ENCODE results near the gene PDE4B. TPM values are rescaled to one million over a fixed set of nuclear protein-coding genes. Genes with fewer than 3 reads are reported as not detected.
A peak's percentile ranks its signal among the peaks of the same experiment; 100 is the strongest.

Gene PDE4B
- total RNA-seq, 2 experiments from 2014 or later: 2.4 to 3.1 TPM

- no TSS peak for BruUV-seq (replicated peaks)
- no peak for TF ChIP-seq EZH2phosphoT487 (IDR thresholded peaks at IDR 0.05; ENCODE audit: borderline replicate concordance, low read depth, low read length)
- TF ChIP-seq CTCF (conservative IDR thresholded peaks at IDR 0.05; ENCODE audit: low read length): peak; percentile 62
- peak overlapping the region; percentile 59 for H3K27ac ChIP-seq (ENCODE audit: low read depth, low read length, poor library complexity, severe bottlenecking)
- intact Hi-C loops (cut with micrococcal nuclease; ENCODE audit: unreplicated experiment): loop anchor here (1.0 to 2.0 kb wide), 3 partner anchors 50 to 163 kb away; no protein-coding TSS in a partner anchor
- H3K9me2 ChIP-seq (ENCODE audit: insufficient read depth, low read length): no peaks in the 10 kb centered on the region
- H4K20me1 ChIP-seq (ENCODE audit: insufficient read depth, low read length): no peaks in the 10 kb centered on the region
- no peaks in the 10 kb centered on the region for H3K79me2 ChIP-seq (ENCODE audit: insufficient read depth, low read depth, low read length)
- peak overlapping the region; percentile 32 for H3K4me3 ChIP-seq (ENCODE audit: low read depth, low read length, poor library complexity, severe bottlenecking)
- H3K4me2 ChIP-seq (ENCODE audit: low read length): peak overlapping the region; percentile 73
- ChIA-PET POLR2A (interaction anchor here (0.7 to 2.9 kb wide), 16 partner anchors 8 to 771 kb away, joined by 3 to 11 read pairs (median 3); no protein-coding TSS in a partner anchor), CTCF (ENCODE audit: unreplicated experiment) (interaction anchor here (0.8 to 1.0 kb wide), 2 partner anchors 55 to 163 kb away, joined by 3 read pairs; no protein-coding TSS in a partner anchor)
- peak; percentile 85 for DNase-seq (ENCODE audit: low spot score)
- H3K4me1 ChIP-seq (ENCODE audit: insufficient read depth, low read length, poor library complexity, severe bottlenecking): peaks cover 73% of the 10 kb centered on the region
- H3K9me3 ChIP-seq (ENCODE audit: low read length): no peaks in the 10 kb centered on the region
- no peaks in the 10 kb centered on the region for H3K36me3 ChIP-seq (ENCODE audit: insufficient read depth, low read length)
- H2AFZ ChIP-seq (ENCODE audit: low read length): peak overlapping the region; percentile 57
These were observed 489.7 kb downstream of the PDE4B start for GRCh38 chr1:66282343-66282852.

- H3K4me1 ChIP-seq (ENCODE audit: insufficient read depth, low read length, poor library complexity, severe bottlenecking): peaks cover 67% of the 10 kb centered on the region
- peak overlapping the region; percentile 57 for H2AFZ ChIP-seq (ENCODE audit: low read length)
- H3K4me3 ChIP-seq (ENCODE audit: low read depth, low read length, poor library complexity, severe bottlenecking): peak overlapping the region; percentile 32
- peak overlapping the region; percentile 59 for H3K27ac ChIP-seq (ENCODE audit: low read depth, low read length, poor library complexity, severe bottlenecking)
- no peaks in the 10 kb centered on the region for H3K9me3 ChIP-seq (ENCODE audit: low read length)
- intact Hi-C loops (cut with micrococcal nuclease; ENCODE audit: unreplicated experiment): loop anchor here (1.0 to 2.0 kb wide), 3 partner anchors 50 to 162 kb away; no protein-coding TSS in a partner anchor
- DNase-seq (ENCODE audit: low spot score): no peak
- H3K4me2 ChIP-seq (ENCODE audit: low read length): peak overlapping the region; percentile 73
- H3K36me3 ChIP-seq (ENCODE audit: insufficient read depth, low read length): no peaks in the 10 kb centered on the region
- no TSS peak for BruUV-seq (replicated peaks)
- TF ChIP-seq CTCF (conservative IDR thresholded peaks at IDR 0.05; ENCODE audit: low read length): no peak
- no peak for TF ChIP-seq EZH2phosphoT487 (IDR thresholded peaks at IDR 0.05; ENCODE audit: borderline replicate concordance, low read depth, low read length)
- POLR2A ChIA-PET: interaction anchor here (0.8 to 2.9 kb wide), 8 partner anchors 8 to 162 kb away, joined by 3 to 11 read pairs (median 3); no protein-coding TSS in a partner anchor
- H3K9me2 ChIP-seq (ENCODE audit: insufficient read depth, low read length): no peaks in the 10 kb centered on the region
- H4K20me1 ChIP-seq (ENCODE audit: insufficient read depth, low read length): no peaks in the 10 kb centered on the region
- CTCF ChIA-PET (ENCODE audit: unreplicated experiment): interaction anchor here (1.0 kb wide), 1 partner anchor 55 kb away, joined by 3 read pairs; no protein-coding TSS in a partner anchor
- no peaks in the 10 kb centered on the region for H3K79me2 ChIP-seq (ENCODE audit: insufficient read depth, low read depth, low read length)
These were observed 490.4 kb downstream of the PDE4B start for GRCh38 chr1:66282891-66283621.
